CD4-positive, alpha-beta T cell treated with Interleukin-4 for 1 hour (primary cell): ENCODE data around the gene ILDR1.

Experiments used
- DNase-seq, 2 donors: peaks; one replicate each; pipeline ENCODE4 v3.0.0-alpha.2; 2020 to 2022

ILDR1 gene

DNA sequence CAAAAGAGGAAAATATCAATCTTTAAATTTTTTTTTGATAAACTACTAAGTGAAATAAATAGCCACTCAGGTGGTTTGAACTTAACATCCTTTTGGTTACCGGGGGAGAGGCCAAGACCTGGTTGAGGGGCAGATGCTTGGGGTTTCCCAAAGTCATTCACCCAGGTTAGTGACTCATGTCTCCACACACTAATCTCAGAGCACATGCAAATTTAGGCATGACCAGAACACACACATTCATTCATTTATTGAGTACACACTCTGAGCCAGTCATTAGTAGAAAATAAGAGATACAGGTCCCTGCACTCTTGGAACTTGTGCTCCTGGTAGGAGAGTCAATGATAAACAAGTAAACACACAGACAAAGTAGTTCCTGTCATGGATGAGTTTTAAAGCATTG, 7.3 kb downstream of the ILDR1 start:
- DNase-seq, result no peak

- DNase-seq, result no peak
Measured at GRCh38 chr3:122013448-122013925, 8.6 kb downstream of the ILDR1 start.

- DNase-seq, result no peak
Measured at GRCh38 chr3:122012821-122013220, 9.2 kb downstream of the ILDR1 start.

DNA sequence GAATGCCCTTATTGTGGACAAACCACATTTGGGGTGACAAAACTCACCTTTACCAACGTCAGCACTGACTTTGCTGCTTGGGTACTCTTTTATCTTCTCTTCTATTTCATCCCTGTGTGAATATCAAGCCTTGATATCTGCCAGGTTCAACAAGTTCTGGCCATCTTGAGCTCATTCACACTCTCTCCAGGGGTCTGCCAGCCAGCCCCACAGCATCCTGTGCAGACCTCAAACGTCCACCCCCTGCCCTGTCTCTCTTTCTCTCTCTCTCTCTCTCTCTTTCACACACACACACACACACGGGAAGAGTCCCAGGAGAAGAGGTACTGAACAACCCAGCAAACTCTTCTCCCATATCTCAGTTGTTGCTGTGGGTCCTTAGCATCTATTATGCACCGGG, 10.7 kb downstream of the ILDR1 start:
- no peak for DNase-seq

GRCh38 chr3:122010506-122010905, 11.5 kb downstream of the ILDR1 start:
- DNase-seq, result no peak

DNA sequence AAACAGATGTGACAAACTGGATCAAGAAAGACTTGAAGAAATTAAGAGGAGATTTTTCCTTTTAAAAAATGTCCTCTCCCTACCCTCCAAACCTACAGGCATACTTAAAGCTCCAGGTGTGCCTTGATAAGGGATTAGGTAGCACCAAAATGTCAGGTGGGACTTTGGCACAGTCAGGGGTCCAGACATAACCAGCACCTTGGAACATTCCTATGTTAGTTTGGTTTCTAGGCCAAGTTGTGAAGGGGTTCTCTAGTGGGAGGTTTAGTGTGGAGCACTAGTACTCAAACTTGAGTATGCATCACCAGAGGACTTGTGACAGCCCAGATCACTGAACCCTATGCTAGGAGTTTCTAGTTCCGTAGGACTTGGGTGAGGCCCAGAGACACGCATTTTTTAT, 13.9 kb downstream of the ILDR1 start:
- no peak for DNase-seq

GRCh38 chr3:122006267-122006666, 15.8 kb downstream of the ILDR1 start:
- DNase-seq, result no peak

GRCh38 chr3:122004991-122005565, 17.0 kb downstream of the ILDR1 start:
- peak in 1 of 2 donors; percentile 62 for DNase-seq

- DNase-seq, result no peak
Measured at GRCh38 chr3:122004107-122004506, 17.9 kb downstream of the ILDR1 start.

DNA sequence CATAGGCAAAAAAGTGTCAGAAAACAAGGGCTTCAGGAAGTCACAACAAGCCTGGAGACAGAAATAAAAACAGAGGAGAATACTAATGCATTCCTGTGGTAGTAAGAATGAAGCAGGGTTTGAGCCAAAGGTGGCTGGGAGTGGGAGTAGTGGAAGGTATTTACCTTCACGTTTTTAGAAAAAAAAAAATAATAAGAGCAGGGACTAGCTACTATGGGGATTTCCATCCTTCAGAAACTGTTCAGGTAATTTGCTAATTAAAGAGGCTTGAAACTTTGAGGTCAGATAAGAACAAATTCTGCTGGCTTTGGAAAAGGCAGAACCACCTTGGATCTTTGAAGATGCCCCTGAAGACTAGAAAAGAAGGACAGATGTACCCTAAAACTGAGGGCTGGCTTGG, 18.4 kb downstream of the ILDR1 start:
- DNase-seq, result no peak

DNA sequence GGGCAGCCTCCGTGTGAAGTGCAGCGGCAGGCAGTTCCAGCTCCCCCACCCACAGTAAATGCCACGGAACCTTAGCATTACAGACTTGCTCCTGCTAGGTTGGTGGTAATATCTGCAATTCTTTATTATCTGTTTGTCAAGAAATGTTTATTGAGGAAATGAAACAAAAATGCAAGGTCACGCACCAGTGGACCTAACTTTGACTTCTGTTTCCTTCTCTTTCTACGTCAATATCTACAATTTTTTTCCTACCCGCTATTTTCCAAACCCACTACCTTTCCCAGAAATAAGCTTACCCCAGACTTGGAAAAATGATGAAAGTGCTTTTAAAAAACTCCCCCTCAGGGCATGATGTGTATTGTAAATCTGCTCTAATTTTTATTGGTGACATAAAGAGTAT, 18.9 kb downstream of the ILDR1 start:
- DNase-seq, result peak in 1 of 2 donors; percentile 30

DNA sequence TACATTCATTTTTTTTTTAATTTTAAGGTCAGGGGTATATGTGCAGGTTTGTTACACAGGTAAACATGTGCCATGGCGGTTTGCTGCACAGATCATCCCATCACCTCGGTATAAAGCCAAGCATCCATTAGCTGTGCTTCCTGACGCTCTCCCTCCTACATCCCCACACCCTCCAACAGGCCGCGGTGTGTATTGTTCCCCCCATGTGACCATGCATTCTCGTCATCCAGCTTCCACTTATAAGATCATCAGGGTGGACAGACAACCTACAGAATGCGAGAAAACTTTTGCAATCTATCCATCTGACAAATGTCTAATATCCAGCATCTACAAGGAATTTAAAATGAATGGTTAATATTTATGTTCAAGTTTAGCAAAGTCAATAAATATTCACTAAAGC, 19.4 kb downstream of the ILDR1 start:
- no peak for DNase-seq

GRCh38 chr3:122001892-122002291, 20.2 kb downstream of the ILDR1 start:
- no peak for DNase-seq

GRCh38 chr3:122000936-122001605, 21.0 kb downstream of the ILDR1 start:
- DNase-seq, result no peak

- no peak for DNase-seq
Measured at GRCh38 chr3:121999931-122000330, 22.1 kb downstream of the ILDR1 start.

GRCh38 chr3:121998611-121999473, 23.2 kb downstream of the ILDR1 start:
- DNase-seq, result no peak

GRCh38 chr3:121998030-121998580, 23.9 kb downstream of the ILDR1 start:
- peak in 1 of 2 donors; percentile 43 for DNase-seq

- no peak for DNase-seq
Measured at GRCh38 chr3:121997372-121997771, 24.7 kb downstream of the ILDR1 start.

DNA sequence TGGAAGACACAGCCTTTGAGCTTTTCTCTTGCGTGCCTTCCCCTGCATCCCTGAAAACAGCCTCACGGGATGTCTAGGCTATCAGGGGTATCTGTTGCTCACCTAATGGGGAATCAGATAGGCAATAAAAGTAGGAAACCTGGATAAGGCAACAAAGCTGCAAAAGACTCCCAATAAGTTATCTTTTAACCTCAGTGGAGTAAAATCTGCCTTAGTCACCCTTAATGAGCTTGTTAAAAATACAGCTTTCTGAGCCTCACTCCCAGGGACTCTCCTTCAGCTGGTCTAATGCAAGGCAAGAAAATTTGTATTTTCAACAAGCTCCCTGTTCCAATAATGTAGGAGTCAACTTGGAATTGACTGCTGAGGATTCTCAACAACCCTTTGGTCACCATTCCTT, 25.6 kb downstream of the ILDR1 start:
- DNase-seq, result no peak

DNA sequence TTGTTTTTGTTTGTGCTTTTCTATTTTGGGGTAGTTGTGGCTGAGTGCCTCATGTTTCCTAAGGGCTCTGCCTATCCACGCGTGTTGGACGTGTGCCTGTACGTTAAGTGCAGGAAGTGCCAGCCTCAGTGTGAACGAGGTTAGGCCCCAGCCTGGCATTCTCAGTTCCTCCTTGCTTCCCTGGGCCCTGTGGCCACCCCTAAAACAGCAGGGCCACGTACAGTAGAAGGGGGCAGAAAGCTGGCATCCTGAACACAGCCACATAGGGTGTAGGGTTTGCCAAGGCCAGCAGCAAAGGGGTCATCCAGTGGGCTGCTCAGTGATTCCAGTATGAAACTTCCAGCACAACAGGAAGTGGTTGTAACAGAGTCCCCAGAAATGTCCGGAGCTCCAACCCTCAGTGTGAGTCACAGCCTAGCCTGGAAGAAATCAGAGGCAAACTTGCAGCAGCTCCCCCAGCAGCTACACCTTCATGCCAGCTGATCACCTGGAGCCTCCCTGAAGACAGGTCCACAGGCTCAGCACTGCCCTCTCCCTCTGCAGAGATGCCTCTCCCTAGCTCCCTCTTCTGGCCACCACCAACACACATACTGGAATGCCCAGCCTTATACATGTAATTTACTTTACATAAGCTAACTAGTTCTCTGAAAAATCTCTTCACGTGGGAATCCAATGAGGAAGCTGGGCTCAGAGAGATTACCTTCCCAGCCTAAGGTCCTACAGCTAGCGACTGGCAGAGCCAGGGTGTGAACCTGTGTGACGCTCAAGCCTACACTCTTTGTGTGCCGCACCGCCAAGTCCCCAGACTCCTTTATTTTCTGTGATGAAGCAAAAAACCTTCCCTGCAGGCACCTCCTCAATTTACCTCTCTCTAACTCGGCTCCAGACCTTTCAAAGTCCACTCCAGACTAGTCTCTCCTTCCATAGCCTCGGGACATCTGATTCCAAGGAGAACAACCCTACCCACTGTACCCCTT, 26.6 kb downstream of the ILDR1 start:
- DNase-seq, result peak; percentile 36 to 63

DNA sequence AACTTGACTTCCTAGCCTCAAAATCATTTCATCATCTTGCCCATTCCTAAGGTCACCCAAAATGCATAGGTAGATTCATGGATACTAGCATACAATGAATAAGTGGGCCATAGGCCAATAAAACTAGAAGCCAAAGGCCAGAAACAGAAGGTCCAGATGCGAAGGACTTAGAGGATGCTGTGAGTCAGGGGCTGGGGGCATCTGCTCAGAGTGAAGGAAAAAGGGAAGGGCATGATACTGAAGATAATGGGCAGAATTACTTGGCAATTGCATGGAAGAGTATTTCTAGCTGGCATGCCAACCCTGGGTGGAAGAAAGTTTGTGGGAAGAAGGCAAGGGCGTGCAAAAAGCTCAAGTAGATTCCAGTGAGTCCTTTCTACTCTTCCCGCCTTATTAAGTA, 27.5 kb downstream of the ILDR1 start:
- no peak for DNase-seq
